GM03348 (cell line): ENCODE data around the gene SNX21.
A peak's percentile ranks its signal among the peaks of the same experiment; 100 is the strongest.
"Not testable (repeated sequence)": the region's sequence is repeated elsewhere in the genome, so short reads cannot be mapped to it uniquely, and the experiment has no call there.

Experiments
- DNase-seq: peaks from one replicate; pipeline ENCODE4 v3.0.0; 2012; ENCODE audit warnings: low spot score

SNX21 gene

DNA sequence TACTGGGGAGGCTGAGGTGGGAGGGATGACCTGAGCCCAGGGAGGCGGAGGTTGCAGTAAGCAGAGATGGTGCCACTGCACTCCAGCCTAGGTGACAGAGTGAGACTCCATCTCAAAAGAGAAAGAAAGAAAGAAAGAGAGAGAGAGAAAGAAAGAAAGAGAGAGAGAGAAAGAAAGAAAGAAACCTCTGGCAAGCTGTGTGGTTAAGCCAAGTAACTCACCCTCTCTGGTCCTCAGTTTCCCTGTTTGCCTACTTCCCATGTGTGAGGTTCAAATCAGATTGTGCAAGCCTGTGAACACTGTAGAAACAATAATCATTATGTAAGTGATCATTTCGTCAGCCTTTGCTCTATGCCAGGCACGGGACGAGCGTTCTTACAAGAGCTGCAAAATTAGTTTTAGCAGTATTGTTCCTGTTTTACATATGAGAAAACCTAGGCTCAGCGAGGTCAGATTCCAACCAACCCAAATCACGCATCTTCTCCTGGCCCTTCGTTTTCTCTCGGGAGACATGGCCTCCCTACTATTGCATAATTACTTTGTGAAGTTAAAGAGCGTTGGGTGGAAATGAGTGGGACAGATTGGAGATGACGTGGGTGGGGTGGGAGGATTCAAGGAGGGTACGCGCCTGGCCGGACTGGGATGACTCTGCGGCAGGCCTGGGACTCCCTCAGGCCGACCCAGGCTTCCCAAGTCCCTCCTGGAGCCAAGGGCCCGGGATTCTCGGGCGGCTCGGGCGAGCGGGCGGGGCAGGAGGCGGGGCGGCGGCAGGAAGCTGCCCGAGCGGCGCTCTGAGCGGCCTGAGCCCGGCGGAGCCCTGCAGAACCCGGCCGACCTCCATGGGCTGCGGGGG, at the start of gene SNX21:
SNX21 (plus strand) TSS at position 770 of the 853 bp plus-strand sequence. CDS start 121 bp downstream, outside the sequence.
- peak; percentile 94 for DNase-seq

GRCh38 chr20:45788351-45788750, 45.2 kb upstream of the SNX21 start:
- no peak for DNase-seq

DNA sequence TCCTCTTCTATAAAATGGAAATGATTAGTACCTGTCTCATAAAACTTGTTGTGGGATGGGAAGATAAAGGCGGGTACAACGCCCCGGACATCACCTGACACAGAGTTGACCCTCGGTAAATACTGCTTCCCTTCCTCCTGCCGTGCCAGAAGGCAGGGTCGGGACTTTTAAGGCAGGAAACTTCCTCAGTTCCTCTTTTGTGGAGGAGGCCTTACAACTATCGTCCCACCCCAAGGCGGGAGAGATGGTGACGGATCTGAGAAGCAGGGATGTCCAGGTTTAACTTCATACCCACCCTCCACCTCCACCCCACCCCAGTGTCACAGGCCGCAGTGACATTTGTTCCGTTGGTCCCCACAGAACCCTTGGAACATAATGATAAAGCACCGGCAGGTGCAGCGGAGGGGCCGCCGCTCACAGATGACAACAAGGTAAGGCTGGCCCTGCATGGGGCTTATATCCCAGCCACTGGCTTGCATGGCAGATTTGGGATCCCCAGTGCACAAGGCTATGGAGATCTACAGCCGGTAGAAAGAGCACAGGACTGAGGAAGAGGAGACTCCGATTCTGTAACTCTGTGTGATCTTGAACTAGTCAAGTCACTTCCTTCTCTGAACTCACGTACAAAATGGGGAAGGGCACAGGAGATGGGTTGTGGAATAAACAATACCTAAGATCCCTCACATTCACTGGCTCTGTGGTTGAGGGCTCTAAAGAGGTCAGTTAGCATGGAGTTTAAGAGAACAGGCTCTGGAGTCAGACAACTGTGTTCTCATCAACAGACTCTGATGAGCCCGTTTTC, 41.1 kb upstream of the SNX21 start:
- DNase-seq, result no peak

DNA sequence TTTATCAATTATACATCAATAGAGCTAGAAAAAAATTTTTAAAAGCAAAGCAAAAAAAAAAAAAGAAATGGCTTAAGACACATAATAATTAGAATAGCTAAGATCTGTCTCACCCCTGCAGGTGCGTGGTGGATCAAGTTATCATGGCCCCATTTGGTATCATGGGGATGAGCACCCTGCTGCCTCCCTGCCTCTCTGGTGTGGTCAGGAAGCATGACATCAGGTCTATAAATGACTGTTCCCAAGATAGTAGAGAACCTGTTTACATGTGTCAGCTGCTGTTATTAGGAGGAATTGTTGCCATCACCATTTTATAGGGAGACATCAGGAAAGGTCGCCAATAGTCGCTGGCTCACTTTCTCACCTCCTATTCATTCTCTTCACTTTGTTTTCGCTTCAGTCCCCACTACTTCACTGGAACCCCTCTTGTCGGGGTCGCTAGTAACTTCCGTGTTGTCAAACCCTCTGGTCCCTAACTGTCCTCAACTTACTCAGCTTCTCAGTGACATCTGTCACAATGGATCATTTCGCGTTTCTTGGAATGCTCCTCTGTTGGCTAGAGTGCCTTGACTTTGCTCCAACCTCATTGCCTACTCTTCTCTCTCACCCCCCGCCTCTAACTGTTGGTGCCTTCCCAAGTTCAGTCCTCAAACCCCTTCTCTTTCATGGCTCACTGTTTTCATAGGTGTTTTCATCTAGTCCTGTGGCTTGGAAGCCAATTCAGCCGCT, 37.1 kb upstream of the SNX21 start:
- DNase-seq, result no peak

- not testable (repeated sequence) for DNase-seq
These were observed 36.1 kb upstream of the SNX21 start for GRCh38 chr20:45797510-45797909.

GRCh38 chr20:45797955-45798354, 35.6 kb upstream of the SNX21 start:
- not testable (repeated sequence) for DNase-seq

- peak; percentile 71 for DNase-seq
These were observed 34.5 kb upstream of the SNX21 start for GRCh38 chr20:45798935-45799642.

DNA sequence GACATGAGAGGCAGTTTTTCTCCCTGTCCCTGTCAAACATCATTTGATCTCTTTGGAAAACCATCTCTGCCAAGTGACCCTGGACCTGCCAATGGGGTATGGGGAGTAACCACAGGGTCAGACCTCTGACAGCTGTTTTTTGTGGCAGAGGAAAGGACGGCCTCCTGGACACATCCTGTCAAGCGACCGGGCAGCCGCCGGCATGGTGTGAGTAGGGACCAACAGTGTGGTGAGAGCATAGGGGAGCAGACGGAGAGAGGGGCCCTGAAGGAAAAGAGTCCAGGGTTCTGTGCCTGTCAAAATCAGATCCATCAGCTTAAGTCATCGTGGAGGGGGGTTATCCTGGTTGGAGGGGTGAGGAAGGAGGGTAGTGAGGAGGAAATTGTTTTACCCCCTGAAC, 31.7 kb upstream of the SNX21 start:
- DNase-seq, result no peak

GRCh38 chr20:45810191-45810970, 23.2 kb upstream of the SNX21 start:
- no peak for DNase-seq

- peak; percentile 99 for DNase-seq
These were observed 21.2 kb upstream of the SNX21 start, which contains the start of gene UBE2C for GRCh38 chr20:45812157-45813005. Gene UBE2C, plus strand, starts transcription at chr20:45812644. Its CDS starts 52 bp downstream, at chr20:45812696.

DNA sequence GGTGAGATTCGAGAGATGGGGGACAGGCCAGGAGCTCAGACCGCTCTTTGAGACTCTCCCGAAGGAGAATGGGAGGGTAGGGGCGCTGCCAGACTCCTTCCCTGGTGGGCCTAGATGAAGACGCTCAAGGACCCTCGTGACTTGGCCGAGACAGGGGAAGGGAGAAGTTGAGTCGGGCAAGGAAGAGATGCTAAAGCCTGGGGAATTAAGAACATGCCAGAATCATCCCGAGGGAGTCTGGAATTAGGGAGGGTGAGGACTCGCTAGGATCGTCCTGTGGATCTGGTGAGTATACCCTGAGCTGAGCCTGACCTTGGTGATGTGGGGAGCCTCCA, 20.6 kb upstream of the SNX21 start:
- DNase-seq, result no peak

DNA sequence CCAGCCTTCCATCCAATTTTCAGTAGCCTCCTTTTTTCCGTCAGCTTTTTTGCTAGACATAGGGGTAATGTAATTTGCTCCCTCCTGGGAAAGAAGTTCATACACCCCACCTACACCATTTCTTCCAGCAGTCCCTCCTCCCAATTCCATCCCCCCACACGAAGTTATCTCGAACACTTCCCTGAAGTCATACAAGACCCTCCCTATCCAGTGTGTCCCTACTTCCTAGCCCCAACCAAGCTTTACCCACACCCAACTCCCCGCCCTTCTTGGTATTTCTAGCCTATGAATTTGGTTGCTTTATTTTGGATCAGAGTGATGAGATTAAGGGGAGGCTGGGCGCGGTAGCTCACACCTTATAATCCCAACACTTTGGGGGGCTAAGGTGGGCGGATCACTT, 20.1 kb upstream of the SNX21 start:
- DNase-seq, result no peak

GRCh38 chr20:45814314-45814713, 19.3 kb upstream of the SNX21 start:
- no peak for DNase-seq

- DNase-seq, result no peak
These were observed 16.6 kb upstream of the SNX21 start for GRCh38 chr20:45816951-45817350.

DNA sequence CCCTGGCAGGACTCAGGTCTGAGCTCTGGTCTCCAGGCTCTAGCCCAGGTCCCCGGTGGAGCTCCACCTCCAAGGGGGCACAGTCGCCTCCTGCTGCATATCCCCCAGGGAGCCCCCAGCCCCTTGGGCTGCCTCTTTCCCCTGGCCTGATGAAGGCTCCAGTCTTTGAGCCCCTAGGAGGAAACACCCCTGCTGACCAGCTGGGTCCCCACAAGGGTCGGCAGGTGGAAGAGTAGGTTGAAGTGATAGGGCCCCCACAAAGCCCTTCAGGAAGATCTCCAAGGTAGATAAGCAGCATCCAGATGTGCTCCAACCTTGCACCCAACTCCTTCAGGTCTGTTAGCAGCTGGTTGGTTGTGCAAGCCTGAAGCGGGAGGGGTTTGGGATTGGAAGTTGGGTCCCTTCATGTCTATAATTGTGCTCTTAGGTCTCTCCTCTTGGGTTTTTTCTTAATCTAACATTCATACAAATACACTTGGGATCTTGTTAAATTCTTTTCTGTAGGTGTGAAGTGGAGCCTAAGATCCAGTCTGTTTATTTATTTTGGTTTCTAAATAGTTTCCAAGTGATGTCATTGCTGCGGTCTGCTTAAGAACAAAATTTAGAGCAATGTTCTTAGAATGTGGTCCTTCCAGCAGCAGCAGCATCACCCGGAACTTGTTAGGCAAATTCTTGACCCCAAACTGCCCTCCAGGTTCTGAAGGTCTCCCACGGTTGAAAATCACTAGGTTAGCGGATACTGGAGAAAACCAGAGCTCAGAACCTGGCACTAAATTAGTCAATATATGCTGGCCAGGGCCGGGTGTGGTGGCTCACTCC, 16.0 kb upstream of the SNX21 start:
- peak; percentile 63 for DNase-seq

GRCh38 chr20:45818239-45818638, 15.4 kb upstream of the SNX21 start:
- DNase-seq, result no peak

DNA sequence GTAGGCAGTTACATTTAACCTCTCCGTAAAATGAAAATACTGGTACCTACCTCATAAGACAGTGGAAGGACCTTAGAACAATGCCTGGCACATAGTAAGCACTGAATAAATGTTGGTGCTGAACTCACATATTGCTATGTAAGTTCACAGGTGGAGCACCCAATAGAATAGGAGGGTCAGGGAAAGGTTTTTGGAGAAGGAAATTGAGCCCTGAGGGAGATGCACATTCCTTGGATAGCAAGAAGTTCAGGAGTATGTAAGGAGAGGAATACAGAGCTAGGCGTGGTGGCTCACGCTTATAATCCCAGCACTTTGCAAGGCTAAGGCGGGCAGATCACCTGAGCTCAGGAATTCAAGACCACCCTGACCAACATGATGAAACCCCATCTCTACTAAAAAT, 14.1 kb upstream of the SNX21 start:
- DNase-seq, result no peak

- DNase-seq, result no peak
These were observed 11.7 kb upstream of the SNX21 start for GRCh38 chr20:45821947-45822346.

GRCh38 chr20:45822857-45823256, 10.7 kb upstream of the SNX21 start:
- DNase-seq, result peak; percentile 54
